ENCODE data around the gene KCNAB1.
"Not testable (repeated sequence)": the region's sequence is repeated elsewhere in the genome, so short reads cannot be mapped to it uniquely, and the experiment has no call there.

KCNAB1 gene

DNA sequence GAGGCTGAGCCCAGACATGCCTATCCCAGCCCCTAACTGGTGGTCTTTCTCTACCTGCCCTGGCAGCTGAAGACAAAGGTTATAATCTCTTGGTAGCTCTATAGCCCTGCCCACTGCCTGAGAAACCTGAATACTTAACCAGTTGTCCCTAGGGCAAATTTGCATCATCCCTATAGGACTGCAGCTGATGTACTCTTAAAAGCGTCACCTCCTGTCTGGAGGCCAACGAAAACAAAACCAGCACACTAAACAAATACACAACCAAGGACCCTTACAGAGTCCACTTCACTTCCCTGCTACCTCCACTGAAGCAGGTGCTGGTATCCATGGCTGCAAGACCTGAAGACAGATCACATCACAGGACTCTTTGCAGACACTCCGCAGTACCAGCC lies 98.0 kb downstream of the KCNAB1 start:
- no peak for DNase-seq (ENCODE audit: low read depth)

GRCh38 chr3:156222381-156222780 lies 102.0 kb downstream of the KCNAB1 start:
- not testable (repeated sequence) for DNase-seq (ENCODE audit: low read depth)

GRCh38 chr3:156224046-156224445 lies 103.7 kb downstream of the KCNAB1 start:
- DNase-seq (ENCODE audit: low read depth): not testable (repeated sequence)

- DNase-seq (ENCODE audit: low read depth): no peak
Measured at GRCh38 chr3:156226676-156227420, 106.5 kb downstream of the KCNAB1 start.

DNA sequence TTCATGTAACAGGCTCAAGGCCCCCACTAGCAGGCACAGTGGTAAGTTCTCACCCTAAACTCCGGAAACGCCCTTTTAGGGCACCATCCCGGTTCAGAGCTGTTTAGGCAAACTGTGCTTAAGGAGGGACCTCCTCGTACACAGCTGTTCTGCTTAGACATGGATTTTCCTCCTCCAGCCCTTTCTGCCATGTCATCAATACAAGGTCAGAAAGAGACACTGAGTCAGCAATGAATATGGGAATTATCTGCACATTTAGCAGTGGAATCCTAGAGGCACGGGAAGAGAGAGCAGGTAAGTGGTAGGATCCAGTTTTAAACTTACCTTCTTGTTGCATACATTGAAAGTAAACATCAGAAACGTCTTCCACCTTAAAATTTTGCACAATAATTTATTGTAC lies 107.3 kb downstream of the KCNAB1 start:
- no peak for DNase-seq (ENCODE audit: low read depth)

- DNase-seq (ENCODE audit: low read depth): no peak
Measured at GRCh38 chr3:156230278-156230900, 110.0 kb downstream of the KCNAB1 start.

DNA sequence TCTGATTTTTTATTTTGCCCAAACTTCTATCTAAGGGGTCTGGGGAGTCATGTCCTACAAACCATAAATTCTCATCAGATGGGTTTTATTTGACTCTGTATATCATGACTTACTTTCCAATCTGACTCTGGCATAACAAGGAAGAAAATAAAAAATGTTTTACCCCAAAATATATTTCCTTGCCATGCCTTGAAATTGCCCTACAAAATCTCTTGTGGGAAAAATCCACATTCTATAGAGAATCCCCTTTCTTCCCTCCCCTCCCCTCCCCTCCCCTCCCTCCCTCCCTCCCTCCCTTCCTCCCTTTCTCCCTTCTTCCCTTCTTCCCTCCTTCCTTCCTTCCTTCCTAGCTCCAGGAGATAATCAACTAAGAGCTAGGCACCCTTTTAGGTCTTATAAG lies 110.8 kb downstream of the KCNAB1 start:
- DNase-seq (ENCODE audit: low read depth): not testable (repeated sequence)

GRCh38 chr3:156233876-156234275 lies 113.5 kb downstream of the KCNAB1 start:
- no peak for DNase-seq (ENCODE audit: low read depth)

GRCh38 chr3:156236556-156237260 lies 116.3 kb downstream of the KCNAB1 start:
- no peak for DNase-seq (ENCODE audit: low read depth)

- no peak for DNase-seq (ENCODE audit: low read depth)
Measured at GRCh38 chr3:156240642-156241041, 120.3 kb downstream of the KCNAB1 start.

DNA sequence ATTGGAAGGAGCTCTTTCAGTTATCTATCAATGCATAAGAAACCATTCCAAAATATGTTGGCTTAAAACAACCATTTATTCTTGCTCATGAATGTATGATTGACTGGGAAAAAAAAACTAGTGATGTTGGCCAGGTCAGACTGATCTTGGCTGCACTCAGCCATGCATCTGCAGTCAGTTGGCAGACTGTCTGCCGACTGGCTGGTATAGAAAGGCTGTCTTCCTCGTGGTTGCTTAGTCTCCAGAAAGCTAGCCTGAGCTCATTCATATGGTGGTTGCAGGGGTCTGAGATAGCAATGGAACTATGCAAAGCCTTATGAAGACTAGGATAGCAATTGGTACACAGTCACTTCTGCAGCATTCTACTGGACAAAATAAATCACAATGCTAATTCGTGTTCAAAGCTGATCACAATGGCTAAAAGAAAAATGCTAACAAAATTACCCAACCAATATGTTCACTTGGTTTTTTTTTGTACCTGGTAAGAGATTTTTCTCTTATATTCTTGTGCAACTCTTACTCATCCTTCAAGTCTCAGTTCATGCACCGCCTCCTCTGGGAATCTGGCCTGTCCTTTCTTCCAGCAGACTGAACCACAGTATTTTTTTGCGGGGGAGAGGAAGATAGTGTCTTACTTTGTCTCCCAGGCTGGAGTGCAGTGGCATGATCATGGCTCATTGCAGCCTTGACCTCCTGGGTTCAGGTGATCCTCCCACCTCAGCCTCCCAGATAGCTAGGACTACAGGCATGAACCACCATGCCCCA lies 126.8 kb downstream of the KCNAB1 start:
- no peak for DNase-seq (ENCODE audit: low read depth)

DNA sequence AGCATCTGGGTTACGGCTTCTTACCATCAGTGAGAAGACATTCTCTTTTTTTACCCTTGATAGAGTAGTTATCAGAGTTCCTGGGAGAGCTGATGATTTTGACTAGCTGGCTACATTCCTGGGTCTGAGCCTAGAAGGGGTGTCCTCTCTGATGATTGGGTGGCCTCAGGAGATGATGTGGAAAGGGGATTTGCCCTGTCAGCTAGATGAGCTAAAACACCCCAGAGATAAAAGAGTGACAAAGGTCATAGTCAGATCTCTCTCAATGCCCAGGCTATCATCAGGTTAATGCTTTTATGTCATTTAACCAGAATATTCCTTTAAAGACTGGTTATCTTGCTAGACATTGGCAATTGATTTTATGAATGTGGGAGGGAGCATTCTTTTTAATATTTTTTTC lies 130.2 kb downstream of the KCNAB1 start:
- no peak for DNase-seq (ENCODE audit: low read depth)

GRCh38 chr3:156251424-156251823 lies 131.0 kb downstream of the KCNAB1 start:
- no peak for DNase-seq (ENCODE audit: low read depth)

DNA sequence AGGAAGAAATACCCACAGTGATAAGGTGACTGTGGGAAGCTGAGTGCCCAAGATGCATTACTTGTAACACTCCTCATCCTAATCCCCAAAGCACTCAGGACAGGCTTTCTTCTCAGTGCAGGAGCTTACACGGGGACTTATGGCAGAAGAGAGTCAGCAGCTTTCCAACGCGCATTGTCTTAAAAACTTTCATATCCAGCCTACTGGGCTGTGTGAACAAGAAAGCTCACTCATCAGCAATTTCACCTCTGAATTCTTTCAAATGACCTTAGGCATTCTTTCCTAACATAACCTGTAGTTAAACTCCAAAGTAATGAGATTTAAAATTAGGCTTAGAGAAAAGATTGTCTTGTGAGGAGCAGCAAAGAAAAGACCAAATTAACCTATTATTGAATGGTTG lies 132.3 kb downstream of the KCNAB1 start:
- no peak for DNase-seq (ENCODE audit: low read depth)

DNA sequence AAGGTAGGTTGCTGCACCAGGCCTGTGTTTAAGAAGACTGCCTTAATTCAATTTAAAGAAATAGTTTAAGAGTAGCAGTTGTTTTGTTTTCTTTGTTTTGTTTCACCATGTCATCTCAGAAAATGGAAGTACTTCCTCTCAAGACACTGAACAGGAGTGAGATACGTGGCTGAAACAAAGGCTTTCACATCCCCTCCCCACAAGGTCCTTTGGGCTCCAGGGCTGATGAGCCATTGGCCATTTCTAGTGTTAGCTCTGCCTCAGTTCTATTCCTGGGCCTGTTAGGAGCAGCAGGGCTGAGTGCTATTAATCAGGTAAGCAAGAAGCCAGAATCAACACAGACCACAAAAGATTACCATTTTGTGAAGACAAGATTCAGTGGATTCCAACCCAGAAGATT lies 132.8 kb downstream of the KCNAB1 start:
- DNase-seq (ENCODE audit: low read depth): no peak

DNA sequence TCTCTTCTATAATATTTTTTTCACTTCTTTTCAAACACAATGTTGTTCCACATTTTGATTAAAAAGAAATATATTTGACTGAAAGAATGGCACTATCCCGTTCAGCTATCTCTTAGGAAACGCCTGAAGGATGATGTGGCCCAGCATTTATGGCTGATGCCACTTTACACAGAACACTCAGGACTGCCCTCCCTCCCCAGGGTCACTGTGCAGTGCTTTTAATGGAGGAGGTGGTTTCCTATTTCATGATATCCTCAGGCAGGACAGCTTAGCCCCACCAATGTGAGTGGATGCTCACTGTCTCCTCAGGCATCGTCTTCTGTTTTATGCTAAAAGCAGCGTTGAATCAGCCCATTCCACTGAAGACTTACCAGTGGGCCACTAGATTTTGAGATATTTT lies 135.9 kb downstream of the KCNAB1 start:
- no peak for DNase-seq (ENCODE audit: low read depth)

DNA sequence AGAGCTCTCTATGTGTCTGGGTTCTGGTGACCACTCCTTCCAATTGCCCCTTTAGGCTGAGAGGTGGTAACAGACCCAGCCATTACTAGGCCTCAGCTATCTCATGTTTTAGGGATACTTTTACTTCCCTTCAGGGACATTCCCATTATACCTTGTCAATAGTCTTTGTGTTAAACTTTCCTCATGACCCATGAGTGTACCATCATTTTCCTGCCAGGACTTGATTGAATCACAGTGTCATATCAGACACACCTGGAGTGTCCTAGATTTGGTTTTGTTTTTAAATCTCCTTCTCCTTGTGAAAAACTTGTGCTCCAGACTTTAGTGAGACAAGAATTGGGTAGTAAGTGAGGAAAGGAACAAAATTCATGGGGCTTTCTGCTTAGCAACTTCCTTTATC lies 136.6 kb downstream of the KCNAB1 start:
- no peak for DNase-seq (ENCODE audit: low read depth)

GRCh38 chr3:156258301-156258700 lies 137.9 kb downstream of the KCNAB1 start:
- no peak for DNase-seq (ENCODE audit: low read depth)

GRCh38 chr3:156259896-156260295 lies 139.5 kb downstream of the KCNAB1 start:
- DNase-seq (ENCODE audit: low read depth): no peak

- DNase-seq (ENCODE audit: low read depth): no peak
Measured at GRCh38 chr3:156260331-156260730, 140.0 kb downstream of the KCNAB1 start.

GRCh38 chr3:156264771-156265170 lies 144.4 kb downstream of the KCNAB1 start:
- DNase-seq (ENCODE audit: low read depth): no peak

DNA sequence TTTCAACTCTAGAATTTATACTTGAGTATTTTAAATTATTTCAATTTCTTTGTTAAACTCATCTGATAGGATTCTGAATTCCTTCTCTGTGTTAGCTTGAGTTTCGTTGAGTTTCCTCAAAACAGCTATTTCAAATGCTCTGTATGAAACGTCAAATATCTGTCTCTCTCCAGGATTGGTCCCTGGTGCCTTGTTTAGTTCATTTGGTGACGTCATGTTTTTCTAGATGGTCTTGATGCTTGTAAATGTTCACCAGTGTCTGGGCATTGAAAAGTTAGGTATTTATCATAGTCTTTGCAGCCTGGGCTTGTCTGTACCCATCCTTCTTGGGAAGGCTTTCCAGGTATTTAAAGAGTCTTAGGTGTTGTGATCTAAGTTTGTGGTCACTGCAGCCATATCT lies 151.1 kb downstream of the KCNAB1 start:
- DNase-seq (ENCODE audit: low read depth): no peak

Measured in activated T-cell treated with anti-CD3 and anti-CD28 coated beads for 48 hours (primary cell).